NCI-H1694 (cell line): ENCODE data around the gene TRIM10.

ENCODE experiments used
- DNase-seq: peaks from one replicate; lab custom pipeline; 2025; lab: John Stamatoyannopoulos, UW

The TRIM10 gene

DNA sequence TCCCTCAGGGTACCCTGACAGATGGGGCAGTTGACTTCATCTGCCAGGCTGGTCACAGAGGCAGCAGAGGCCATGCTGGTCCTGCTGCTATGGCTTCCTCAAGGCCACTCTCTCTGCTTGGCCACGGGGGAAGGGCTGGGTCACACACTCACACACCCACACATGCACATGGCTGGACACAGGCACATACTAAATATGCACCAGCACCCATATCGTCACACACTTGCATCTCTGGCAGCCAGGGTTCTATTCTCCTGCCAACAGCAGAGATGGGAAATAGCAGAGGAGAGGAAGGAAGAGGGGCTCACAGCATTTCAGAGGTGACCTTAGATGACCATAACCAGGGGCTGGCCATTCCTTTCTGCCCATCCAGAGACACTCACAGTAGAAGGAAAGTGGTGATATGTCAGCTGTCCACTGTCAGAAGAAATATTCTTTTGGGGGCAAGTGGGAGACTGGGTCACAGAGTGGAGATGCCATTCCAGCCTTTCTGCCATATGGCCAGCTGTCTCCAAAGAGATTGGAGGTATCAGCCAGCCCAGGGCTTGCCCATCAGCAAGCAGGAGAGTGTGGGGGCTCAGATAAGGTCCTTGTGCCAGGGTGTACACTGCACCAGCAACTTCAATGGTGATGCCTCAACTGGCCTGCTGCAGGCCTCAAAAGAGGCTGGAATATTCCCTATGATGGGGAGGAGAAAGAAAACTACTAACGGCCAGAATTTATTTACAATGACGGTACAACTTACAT, at the start of gene TRIM10:
TRIM10 (minus strand) TSS at position 427 of the 747 bp plus-strand sequence; CDS start at position 74, 353 bp downstream.
- no peak for DNase-seq

- no peak for DNase-seq
Measured at GRCh38 chr6:30207619-30208295, 46.7 kb upstream of the TRIM10 start.

DNA sequence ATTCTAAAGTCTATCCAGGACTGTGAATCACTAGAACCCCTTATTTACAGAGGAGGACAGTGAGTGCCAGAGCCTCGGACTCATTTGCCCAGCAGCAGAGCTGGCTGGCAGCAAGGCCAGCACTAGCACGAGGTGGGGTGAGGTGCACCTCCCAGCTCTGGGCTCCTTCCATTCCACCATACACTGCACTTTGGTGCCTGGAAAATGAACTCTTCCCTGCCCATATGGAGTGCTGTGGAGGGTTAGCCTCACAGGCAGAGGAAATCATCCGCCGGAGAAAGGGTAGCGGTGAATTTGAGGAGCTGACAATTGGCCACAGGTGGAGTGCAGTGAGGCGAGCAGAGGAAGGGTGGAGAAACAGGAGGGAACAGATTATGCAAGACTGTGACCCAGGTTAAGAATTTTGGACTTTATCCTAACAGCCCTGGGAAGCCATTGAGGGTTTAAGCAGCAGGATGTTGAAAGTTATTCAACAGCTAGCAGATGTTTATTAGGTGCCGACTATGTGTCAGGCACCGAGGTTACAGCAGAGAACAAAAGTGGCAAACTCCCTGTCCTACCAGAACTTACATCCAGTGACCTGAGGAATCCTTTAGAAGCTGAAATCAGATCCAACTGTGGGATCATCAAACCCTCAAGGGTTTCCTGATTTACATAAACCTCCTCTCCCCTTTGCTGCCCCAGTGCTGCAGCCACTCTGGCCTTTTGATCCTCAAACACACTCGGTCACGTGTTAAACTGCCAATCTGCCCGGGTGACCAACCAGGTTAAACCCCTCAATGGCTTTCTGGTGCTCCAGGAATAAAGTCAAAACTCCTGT, 46.0 kb upstream of the TRIM10 start:
- DNase-seq: no peak

DNA sequence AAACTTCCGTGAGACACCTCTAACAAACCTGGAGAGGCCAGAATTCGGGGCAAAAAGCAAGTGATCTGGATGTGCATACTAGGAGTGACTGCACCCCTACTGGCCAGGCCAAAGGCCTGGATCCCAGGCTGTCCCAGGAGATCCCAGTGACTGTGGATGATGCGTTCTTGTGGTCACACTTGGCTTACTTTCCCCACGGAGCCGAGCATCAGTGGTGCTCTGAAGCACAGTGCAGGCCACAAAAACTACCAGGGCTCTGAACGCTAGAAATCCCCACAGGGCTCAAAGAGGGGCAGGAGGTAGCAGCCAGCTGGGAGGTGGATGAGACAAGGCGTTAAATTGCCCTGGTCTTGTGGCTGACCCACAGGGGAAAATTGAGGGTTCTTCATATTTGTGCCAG, 45.1 kb upstream of the TRIM10 start:
- no peak for DNase-seq

DNA sequence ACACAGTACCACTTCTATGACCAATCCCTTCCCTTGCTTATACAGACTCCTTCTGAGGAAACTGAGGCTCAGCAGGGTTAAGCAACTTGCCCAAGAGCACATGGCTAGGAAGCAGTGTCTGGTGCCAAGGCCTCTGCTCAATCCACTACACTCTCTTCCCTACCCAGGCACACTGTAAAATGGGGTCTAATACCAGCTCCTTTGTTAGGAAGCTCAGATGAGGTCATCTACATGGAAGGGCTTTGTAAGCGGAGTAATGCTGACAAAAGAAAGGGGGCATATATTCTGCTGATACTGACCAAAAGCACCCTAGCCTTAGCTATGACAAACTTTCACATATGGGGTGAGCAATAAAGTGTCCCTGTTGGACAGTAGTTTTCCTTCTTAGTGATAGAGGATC, 43.1 kb upstream of the TRIM10 start:
- no peak for DNase-seq

- DNase-seq: no peak
Measured at GRCh38 chr6:30202366-30202765, 41.4 kb upstream of the TRIM10 start.

- DNase-seq: no peak
Measured at GRCh38 chr6:30200551-30201281, 39.7 kb upstream of the TRIM10 start.

DNA sequence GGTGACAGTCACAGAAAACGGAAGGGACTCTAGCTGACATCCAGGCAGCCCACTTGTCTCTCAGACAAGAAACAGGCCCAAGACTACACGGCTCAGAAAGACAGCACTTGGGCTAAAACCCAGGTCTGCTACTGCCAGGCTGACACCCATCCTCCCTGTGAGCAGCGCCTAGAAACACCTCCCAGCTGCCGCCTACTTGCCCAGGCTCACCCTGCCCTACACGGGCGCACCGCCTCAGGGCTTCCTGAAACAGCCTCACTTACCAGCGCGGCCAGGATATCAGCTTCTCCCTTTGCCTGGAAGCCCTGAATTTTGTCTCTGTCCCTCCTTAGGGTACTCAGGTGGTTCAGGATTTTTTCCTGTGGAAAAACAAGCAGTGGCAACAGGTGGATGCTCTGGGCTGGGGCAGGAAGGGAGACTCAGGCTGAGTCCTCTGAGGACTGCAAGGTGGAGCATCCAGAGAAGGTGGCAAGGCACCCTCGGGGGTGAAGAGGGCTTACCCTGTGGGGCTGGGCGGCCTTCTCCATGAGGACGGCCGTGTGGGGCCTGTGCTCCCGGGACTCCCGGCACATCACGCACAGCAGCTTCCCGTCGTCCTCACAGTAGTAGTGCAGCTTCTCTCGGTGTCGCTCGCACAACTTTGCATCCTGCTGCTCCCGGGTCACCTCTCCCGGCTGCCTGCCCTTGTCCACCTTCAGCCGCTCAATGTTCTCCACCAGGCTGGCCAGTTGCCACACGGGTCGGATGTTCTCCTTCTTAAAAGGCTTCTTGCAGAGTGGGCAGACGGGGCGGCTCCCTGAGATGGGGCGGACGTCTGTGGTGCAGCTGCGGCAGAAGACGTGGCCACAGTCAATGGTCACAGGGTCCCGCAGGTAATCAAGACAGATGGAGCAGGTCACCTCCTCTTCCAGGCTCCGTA, 37.4 kb upstream of the TRIM10 start:
- no peak for DNase-seq

DNA sequence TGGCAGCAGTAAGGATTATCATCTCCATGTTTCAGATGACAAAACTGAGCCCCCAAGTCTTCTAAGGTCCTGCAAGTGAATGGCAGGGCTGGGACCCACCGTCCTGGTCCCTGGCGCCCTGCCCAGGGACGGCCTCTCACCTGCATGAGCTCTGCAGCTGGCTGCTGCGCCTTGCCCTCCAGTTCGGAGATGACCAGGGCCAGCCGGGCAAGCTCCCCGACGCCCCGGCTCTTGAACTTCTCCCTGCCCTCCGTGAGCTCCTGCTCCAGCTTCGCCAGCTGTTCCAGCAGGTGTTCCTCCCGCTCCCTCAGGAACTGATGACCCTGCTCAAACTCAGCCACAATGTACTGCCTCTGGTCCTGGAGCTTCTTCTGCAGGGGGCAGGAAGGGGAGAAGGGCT, 35.4 kb upstream of the TRIM10 start:
- DNase-seq: no peak

- no peak for DNase-seq
Measured at GRCh38 chr6:30195951-30196350, 34.9 kb upstream of the TRIM10 start.

DNA sequence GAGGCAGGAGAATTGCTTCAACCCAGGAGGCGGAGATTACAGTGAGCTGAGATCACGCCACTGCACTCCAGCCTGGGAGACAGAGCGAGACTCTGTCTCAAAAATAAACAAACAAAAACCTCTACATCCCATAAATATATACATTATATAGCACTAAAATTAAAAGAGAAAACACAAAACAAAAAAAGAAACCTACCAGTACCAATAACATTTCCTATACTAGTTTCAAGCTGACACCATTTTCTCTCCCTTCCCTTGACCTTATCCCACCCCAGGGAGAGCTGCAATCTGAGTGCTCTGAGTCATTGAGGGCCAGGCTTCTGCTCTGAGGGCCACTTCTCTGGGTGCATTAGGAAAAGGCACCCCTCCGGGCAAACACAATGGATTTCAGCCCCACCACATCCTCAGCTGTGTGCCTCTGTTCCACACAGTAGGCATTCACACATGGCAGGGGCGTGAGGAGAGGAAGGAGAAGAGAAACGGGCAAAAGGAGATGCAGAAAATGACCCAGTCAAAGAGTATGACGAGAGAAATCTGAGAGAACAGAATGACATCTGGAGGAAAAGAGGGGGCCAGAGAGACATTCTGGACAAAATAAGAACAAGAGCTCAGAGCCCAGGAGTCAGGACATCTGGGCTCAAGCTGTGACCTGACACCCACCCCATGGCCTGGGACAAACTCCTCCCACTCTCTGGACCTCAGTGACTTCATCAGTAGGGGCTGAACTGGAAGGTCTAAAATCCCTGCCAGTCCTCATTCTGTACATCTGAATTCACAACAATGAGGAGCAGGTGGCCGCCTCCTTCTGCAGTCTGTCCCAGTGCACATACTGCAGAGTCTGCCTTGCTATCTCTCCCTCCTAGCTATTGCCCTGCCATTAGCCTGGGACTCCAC, 34.0 kb upstream of the TRIM10 start:
- DNase-seq: no peak

GRCh38 chr6:30192076-30192475, 31.1 kb upstream of the TRIM10 start:
- DNase-seq: no peak

DNA sequence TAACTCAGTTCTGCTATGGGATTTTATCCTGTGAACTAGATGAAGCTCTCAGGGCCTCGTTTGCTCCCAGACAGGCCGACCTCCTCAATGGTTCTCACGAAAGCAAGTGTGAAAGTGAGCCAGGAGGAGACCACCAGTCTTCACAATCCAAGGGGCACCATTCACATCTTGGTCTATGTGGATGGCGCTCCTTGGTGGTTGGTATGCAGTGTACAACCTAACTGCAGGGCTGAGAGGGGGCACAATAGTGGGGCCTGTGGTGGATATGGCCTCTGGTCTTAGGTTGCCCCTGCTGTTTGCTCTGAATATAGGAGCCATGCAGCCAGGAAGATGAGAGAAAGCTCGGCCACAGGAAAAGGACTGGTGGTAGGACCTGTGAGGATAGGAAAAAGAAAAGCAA, 27.5 kb upstream of the TRIM10 start:
- DNase-seq: no peak

- DNase-seq: no peak
Measured at GRCh38 chr6:30185846-30186484, 25.0 kb upstream of the TRIM10 start.

DNA sequence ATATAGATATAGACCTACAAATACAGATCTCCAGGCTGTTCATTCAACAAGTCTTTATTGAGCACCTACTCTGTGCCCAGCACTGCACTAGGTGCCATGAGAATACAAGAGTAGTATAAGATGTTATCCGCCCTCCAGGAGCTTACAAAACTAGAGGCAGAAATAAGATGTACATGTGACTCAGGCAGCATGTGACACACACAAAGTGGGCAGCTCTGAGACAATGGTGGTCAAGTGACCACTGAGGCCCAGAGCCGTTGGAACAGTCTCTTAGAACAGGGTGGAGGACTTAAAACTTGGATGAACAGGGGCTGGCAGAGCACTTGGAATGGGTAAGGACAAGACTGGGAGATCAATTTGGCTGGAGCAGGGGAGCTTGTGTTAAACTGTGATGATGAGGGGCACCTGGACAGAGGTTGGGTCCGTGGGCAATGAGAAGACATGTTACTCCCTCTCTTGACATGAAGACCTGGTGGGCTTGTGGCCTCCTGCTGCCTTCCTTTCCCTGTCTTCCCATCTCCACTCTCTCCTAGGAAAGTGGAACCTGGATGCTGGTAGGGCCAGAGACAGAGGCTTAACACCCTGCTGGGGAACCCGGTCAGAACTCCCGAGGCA, 23.5 kb upstream of the TRIM10 start:
- DNase-seq: no peak

GRCh38 chr6:30180145-30180544, 19.1 kb upstream of the TRIM10 start:
- DNase-seq: no peak

DNA sequence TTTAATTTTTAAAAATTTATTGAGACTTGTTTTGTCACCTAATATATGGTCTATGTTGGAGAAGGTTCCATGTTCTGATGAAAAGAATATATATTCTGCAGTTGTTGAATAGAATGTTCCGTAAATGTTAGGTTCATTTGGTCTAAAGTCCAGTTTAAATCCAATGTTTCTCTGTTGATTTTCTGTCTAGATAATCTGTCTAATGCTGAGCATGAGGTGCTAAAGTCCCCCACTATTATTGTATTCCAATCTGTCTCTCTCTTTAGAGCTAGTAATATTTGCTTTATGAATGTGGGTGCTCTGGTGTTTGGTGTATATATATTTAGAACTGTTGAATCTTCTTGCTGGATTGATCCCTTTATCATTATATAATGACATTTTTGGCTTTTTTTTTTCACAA, 17.8 kb upstream of the TRIM10 start:
- DNase-seq: no peak

DNA sequence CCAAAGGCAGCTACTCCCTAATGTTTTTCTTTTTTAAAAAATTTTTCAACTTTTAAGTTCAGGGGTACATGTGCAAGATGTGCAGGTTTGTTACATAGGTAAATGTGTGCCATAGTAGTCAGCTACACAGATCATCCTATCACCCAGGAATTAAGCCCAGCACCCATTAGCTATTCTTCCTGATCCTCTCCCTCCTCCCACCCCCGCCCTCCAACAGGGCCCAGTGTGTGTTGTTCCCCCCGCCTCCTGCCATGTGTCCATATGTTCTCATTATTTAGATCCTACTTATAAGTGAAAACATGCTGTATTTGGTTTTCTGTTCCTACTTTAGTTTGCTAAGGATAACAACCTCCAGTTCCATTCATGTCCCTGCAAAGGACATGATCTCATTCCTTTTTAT, 14.8 kb upstream of the TRIM10 start:
- peak; percentile 9 for DNase-seq

DNA sequence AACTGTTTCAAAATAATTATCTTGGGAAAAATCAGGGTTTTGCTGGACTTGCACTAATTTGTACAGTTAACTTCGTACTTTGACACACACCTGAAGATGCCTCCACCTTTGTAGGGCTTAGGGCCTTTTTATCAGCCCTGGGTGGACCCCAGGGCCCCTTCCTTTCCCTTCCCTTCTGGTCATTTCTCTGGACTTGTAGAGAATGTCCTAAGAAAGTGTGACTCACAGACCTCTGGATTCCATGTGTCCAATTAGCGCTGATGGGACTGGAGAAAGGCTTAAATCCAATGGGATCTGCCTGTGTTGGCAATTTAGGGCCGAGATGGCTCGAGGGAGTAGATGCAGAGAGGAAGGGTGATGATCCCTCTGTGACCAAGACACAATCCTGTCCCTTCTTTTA, 11.7 kb upstream of the TRIM10 start:
- no peak for DNase-seq
